Thyroid gland (tissue), 4 donors: ENCODE data around the gene CHST8.

Experiments used
- POLR2A ChIP-seq, 2 donors: fragments of 450-650 bp; IDR thresholded peaks; one replicate each; pipeline ENCODE4 v1.6.1; 2017; ENCODE audit warnings: antibody characterized with exemption in 2 of 2, mild to moderate bottlenecking in 2 of 2, moderate library complexity in 1 of 2
- TF ChIP-seq, protein P1 (sequence below), 6 experiments: fragments of 200-600 bp in 3 of 6; fragments of 450-650 bp in 3 of 6; sonication (generic) in 3 of 6; IDR thresholded peaks; one replicate each; pipeline ENCODE4 v1.5.1; 2016 to 2019; ENCODE audit warnings: antibody characterized with exemption in 6 of 6, mild to moderate bottlenecking in 2 of 6, inconsistent platforms in 1 of 6, moderate library complexity in 1 of 6

DNA sequence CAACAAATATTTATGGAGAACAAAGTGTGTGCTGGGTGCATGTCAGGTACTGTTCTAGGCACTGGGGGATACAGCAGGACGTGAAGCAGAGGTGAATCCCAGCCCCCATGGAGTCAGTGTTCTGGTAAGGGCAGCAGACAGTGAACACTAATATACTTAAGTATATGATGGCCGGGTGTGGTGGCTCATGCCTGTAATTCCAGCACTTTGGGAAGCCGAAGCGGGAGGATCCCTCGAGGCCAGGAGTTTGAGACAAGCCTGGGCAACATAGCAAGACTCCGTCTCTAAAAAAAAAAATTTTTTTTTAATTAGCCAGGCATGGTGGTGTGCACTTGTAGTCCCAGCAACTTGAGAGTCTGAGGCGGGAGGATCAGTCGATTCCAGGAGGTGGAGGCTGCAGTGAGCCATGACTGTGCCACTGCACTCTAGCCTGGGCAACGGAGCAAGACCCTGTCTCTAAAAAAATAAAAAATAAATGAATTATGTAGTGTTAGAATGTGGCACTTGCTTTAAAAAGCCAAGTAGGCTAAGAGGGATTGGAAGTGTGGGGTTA is 22.6 kb downstream of the CHST8 start:
- TF ChIP-seq POLR2A (IDR thresholded peaks at IDR 0.05): no peak
- TF ChIP-seq, protein P1, sequence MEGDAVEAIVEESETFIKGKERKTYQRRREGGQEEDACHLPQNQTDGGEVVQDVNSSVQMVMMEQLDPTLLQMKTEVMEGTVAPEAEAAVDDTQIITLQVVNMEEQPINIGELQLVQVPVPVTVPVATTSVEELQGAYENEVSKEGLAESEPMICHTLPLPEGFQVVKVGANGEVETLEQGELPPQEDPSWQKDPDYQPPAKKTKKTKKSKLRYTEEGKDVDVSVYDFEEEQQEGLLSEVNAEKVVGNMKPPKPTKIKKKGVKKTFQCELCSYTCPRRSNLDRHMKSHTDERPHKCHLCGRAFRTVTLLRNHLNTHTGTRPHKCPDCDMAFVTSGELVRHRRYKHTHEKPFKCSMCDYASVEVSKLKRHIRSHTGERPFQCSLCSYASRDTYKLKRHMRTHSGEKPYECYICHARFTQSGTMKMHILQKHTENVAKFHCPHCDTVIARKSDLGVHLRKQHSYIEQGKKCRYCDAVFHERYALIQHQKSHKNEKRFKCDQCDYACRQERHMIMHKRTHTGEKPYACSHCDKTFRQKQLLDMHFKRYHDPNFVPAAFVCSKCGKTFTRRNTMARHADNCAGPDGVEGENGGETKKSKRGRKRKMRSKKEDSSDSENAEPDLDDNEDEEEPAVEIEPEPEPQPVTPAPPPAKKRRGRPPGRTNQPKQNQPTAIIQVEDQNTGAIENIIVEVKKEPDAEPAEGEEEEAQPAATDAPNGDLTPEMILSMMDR (IDR thresholded peaks at IDR 0.05): no peak
